ENCODE measurements around the gene MS4A1. TPM values are rescaled to one million over a fixed set of nuclear protein-coding genes. Genes with fewer than 3 reads are reported as not detected.
A peak's percentile ranks its signal among the peaks of the same experiment; 100 is the strongest.

The MS4A1 gene
- total and polyA plus RNA-seq, 9 donors: 0.10 to 1.6 (median 0.27) TPM

DNA sequence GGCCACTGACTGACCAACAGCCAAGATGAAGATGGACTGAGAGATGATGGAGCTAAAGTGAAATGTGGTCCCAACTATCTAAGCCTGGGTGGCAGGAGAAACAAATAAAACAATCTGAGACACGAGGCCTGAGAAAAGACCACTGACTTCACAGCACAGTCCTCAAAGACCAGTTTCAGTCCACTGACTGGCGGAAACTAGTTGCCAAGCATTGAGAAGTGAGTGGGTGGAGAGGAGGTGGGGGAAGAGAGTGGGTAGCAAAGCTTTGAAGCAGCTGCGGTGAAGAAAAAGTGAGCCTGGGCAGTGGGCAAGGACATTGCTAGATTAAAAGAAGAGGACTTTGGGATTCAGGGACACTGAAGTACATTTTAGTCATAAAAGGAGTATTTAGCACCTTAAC lies 1.9 kb downstream of the MS4A1 start:
- no peak overlapping the region for H3K27ac ChIP-seq (ENCODE audit: low read length)
- no peaks in the 10 kb centered on the region for H3K36me3 ChIP-seq (ENCODE audit: control insufficient read depth, insufficient read depth, low read length)
- H3K9me3 ChIP-seq (replicated peaks; ENCODE audit: control insufficient read depth, low read depth, low read length): peaks cover 2% of the 10 kb centered on the region
- no peak for DNase-seq
- no peaks in the 10 kb centered on the region for H3K4me1 ChIP-seq (ENCODE audit: control insufficient read depth, insufficient read depth, low read length)
- no peaks in the 10 kb centered on the region for H3K27me3 ChIP-seq (ENCODE audit: control insufficient read depth, insufficient read depth, low read length)
- no peak overlapping the region for H3K4me3 ChIP-seq (ENCODE audit: low read length)
- 100% methylated on average over 1 of the region's 3 CpGs for WGBS (ENCODE audit: insufficient coverage)

DNA sequence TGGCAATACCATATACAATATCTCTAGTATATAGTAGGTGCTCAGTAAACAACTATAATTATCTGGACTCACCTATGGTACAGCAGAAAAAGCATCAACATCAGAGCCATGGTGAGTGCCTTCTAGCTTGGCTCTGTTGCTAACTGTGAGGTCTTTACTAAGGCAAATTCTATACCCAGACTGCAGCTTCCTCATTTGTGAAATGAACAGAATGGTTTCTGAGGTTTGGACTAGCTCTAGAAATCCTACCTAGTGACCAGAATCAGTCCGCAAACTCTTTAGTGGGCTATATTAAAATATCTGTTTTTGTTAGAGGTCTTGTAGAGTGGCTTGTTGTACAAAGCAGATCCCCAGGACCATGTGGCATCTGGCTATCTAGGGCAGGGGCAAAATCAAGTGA lies 3.7 kb downstream of the MS4A1 start:
- H3K36me3 ChIP-seq (ENCODE audit: control insufficient read depth, insufficient read depth, low read length): no peaks in the 10 kb centered on the region
- no peak overlapping the region for H3K27ac ChIP-seq (ENCODE audit: low read length)
- no peak overlapping the region for H3K4me3 ChIP-seq (ENCODE audit: low read length)
- H3K9me3 ChIP-seq (replicated peaks; ENCODE audit: control insufficient read depth, low read depth, low read length): peaks cover 2% of the 10 kb centered on the region
- H3K27me3 ChIP-seq (ENCODE audit: control insufficient read depth, insufficient read depth, low read length): no peaks in the 10 kb centered on the region
- no CpG with 5 or more reads among the region's 1 CpG for WGBS (ENCODE audit: insufficient coverage)
- DNase-seq: no peak
- no peaks in the 10 kb centered on the region for H3K4me1 ChIP-seq (ENCODE audit: control insufficient read depth, insufficient read depth, low read length)

DNA sequence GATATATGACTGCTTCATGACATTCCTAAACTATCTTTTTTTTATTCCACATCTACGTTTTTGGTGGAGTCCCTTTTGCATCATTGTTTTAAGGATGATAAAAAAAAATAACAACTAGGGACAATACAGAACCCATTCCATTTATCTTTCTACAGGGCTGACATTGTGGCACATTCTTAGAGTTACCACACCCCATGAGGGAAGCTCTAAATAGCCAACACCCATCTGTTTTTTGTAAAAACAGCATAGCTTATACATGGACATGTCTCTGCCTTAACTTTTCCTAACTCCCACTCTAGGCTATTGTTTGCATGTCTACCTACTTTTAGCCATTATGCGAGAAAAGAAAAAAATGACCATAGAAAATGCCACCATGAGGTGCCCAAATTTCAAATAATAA lies 13.2 kb downstream of the MS4A1 start:
- no peak overlapping the region for H3K4me3 ChIP-seq (ENCODE audit: low read length)
- no peaks in the 10 kb centered on the region for H3K9me3 ChIP-seq (replicated peaks; ENCODE audit: control insufficient read depth, low read depth, low read length)
- no CpG with 5 or more reads among the region's 2 CpGs for WGBS (ENCODE audit: insufficient coverage)
- no peaks in the 10 kb centered on the region for H3K4me1 ChIP-seq (ENCODE audit: control insufficient read depth, insufficient read depth, low read length)
- no peak overlapping the region for H3K27ac ChIP-seq (ENCODE audit: low read length)
- H3K36me3 ChIP-seq (ENCODE audit: control insufficient read depth, insufficient read depth, low read length): no peaks in the 10 kb centered on the region
- no peaks in the 10 kb centered on the region for H3K27me3 ChIP-seq (ENCODE audit: control insufficient read depth, insufficient read depth, low read length)
- no peak for DNase-seq

DNA sequence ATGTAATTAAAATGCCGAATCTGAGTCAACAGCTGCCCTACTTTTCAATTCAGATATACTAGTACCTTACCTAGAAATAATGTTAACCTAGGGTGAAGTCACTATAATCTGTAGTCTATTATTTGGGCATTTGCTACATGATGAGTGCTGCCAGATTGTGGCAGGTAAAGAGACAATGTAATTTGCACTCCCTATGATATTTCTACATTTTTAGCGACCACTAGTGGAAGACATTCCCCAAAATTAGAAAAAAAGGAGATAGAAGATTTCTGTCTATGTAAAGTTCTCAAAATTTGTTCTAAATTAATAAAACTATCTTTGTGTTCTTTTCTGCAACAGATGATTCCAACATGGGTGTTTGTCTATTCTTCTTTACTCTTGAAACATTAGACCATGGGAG lies 14.1 kb downstream of the MS4A1 start:
- no CpG with 5 or more reads among the region's 2 CpGs for WGBS (ENCODE audit: insufficient coverage)
- Histone ChIP-seq H3K4me3 (ENCODE audit: low read length) (no peak overlapping the region), H3K4me1 (ENCODE audit: control insufficient read depth, insufficient read depth, low read length) (no peaks in the 10 kb centered on the region)

DNA sequence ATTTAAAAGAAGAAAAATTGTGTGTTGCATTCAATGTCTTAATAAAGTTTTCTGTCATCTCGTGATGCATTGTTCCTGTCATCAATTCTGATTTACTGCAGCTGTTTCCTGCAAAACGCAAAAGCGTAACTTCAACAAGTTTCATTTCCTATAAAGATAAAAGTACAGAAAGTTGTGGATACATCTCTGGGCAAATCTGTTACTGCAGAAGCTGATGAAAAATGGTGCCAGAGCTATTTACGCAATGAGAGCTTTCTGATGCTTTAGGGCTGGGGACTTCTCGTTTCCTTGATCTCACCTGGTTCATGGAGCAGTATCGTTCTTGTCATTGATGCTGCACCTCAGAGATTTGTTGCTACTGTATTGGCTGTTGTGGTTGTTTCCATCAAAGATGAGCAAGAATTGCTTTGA lies 21.4 kb downstream of the MS4A1 start:
- H3K9me3 ChIP-seq (replicated peaks; ENCODE audit: control insufficient read depth, low read depth, low read length): no peaks in the 10 kb centered on the region
- DNase-seq: peak; percentile 68
- H3K36me3 ChIP-seq (ENCODE audit: control insufficient read depth, insufficient read depth, low read length): no peaks in the 10 kb centered on the region
- WGBS (ENCODE audit: insufficient coverage): 79% methylated on average over 2 of the region's 6 CpGs
- H3K27ac ChIP-seq (ENCODE audit: low read length): no peak overlapping the region
- H3K27me3 ChIP-seq (ENCODE audit: control insufficient read depth, insufficient read depth, low read length): no peaks in the 10 kb centered on the region
- no peaks in the 10 kb centered on the region for H3K4me1 ChIP-seq (ENCODE audit: control insufficient read depth, insufficient read depth, low read length)
- no peak overlapping the region for H3K4me3 ChIP-seq (ENCODE audit: low read length)

More for the DNA sequence above, 14.1 kb downstream of the MS4A1 start:
- no peaks in the 10 kb centered on the region for H3K27me3 ChIP-seq (ENCODE audit: control insufficient read depth, insufficient read depth, low read length)
- DNase-seq: no peak
- H3K36me3 ChIP-seq (ENCODE audit: control insufficient read depth, insufficient read depth, low read length): no peaks in the 10 kb centered on the region
- H3K9me3 ChIP-seq (replicated peaks; ENCODE audit: control insufficient read depth, low read depth, low read length): no peaks in the 10 kb centered on the region
- H3K27ac ChIP-seq (ENCODE audit: low read length): no peak overlapping the region

DNA sequence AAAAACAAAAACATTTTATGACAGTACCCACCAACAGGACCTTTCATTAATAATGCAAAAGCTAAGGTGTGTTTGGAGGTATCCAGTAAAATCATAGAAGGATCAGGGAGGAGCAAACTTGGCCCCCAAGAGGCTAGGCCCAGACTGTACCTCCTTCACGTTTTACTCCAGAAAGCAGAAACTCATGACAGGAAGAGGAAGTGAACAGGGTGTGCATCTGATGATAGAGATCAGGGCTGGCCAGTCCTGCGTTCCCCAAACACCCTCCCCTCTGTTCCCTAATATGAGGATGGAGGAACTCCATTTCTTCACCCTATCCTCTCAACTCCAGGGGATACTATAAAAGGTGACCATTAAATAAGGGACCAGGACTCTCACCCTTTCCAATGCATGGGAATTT lies 26.7 kb downstream of the MS4A1 start:
- Histone ChIP-seq H3K36me3 (ENCODE audit: control insufficient read depth, insufficient read depth, low read length) (no peaks in the 10 kb centered on the region), H3K9me3 (replicated peaks; ENCODE audit: control insufficient read depth, low read depth, low read length) (no peaks in the 10 kb centered on the region), H3K4me1 (ENCODE audit: control insufficient read depth, insufficient read depth, low read length) (no peaks in the 10 kb centered on the region), H3K4me3 (ENCODE audit: low read length) (no peak overlapping the region), H3K27ac (ENCODE audit: low read length) (no peak overlapping the region), H3K27me3 (ENCODE audit: control insufficient read depth, insufficient read depth, low read length) (no peaks in the 10 kb centered on the region)
- peak; percentile 22 for DNase-seq
- WGBS (ENCODE audit: insufficient coverage): no CpG with 5 or more reads among the region's 2 CpGs

DNA sequence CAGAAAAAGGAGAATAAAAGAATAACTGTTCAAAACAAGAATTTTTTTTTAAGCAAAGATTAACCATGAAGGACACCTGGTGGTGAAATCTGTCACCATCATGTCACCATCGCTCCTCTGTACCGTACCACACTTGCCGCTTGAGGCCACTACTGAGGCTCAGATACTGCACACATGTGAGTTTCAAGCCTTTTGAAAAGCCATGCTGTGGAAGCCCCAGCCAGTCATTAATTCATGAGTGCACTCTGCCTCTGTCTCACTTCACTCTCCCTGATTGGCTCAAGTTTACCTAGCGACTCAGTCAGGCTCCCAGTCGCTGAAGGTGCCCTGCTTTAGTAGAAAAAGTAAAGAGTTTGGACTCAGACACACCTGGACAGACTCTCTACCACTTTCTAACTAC lies 30.3 kb downstream of the MS4A1 start:
- Histone ChIP-seq H3K9me3 (replicated peaks; ENCODE audit: control insufficient read depth, low read depth, low read length) (no peaks in the 10 kb centered on the region), H3K36me3 (ENCODE audit: control insufficient read depth, insufficient read depth, low read length) (no peaks in the 10 kb centered on the region), H3K27me3 (ENCODE audit: control insufficient read depth, insufficient read depth, low read length) (no peaks in the 10 kb centered on the region), H3K4me3 (ENCODE audit: low read length) (no peak overlapping the region), H3K4me1 (ENCODE audit: control insufficient read depth, insufficient read depth, low read length) (no peaks in the 10 kb centered on the region), H3K27ac (ENCODE audit: low read length) (no peak overlapping the region)
- DNase-seq: peak; percentile 8
- WGBS (ENCODE audit: insufficient coverage): 76% methylated on average over 3 of the region's 5 CpGs

DNA sequence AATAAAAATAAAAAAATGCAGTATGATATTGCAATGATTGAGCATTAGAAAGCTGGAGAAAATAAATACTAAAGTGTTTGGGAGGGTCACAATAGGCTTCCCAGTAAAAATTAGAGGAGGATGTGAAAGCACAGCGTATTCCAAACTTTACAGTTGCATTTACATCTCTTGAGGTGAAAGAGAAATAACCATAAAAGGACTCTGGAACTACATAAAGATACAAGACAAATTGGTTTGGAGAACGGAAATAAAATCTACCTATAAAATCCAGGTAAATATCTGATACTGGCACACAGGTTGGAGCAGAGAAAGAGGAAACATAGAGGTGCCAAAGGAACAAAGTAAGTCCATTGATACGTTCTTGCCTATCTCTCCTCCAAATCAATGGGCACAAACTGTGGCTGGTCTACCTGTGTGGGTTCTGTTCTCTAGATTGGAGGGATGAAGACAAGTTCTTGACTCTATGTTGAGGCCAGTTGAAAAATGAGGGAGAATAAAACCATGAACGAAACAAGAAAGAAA lies 36.9 kb downstream of the MS4A1 start, which contains the start of gene MS4A12:
TSS of gene MS4A12 (plus strand) at position 291 of the 522 bp plus-strand sequence. CDS start 4,541 bp downstream, outside the sequence.
- DNase-seq: no peak
- no peak within 1 kb of the TSS for H3K27ac ChIP-seq (ENCODE audit: low read length)
- 83% methylated on average over 1 of the region's 4 CpGs for WGBS (ENCODE audit: insufficient coverage)
- no peak within 1 kb of the TSS for H3K4me3 ChIP-seq (ENCODE audit: low read length)
- H3K9me3 ChIP-seq (replicated peaks; ENCODE audit: control insufficient read depth, low read depth, low read length): no peaks in the 10 kb centered on the region
- H3K36me3 ChIP-seq (ENCODE audit: control insufficient read depth, insufficient read depth, low read length): no peaks in the 10 kb centered on the region
- no peaks in the 10 kb centered on the region for H3K27me3 ChIP-seq (ENCODE audit: control insufficient read depth, insufficient read depth, low read length)
- H3K4me1 ChIP-seq (ENCODE audit: control insufficient read depth, insufficient read depth, low read length): no peaks in the 10 kb centered on the region

DNA sequence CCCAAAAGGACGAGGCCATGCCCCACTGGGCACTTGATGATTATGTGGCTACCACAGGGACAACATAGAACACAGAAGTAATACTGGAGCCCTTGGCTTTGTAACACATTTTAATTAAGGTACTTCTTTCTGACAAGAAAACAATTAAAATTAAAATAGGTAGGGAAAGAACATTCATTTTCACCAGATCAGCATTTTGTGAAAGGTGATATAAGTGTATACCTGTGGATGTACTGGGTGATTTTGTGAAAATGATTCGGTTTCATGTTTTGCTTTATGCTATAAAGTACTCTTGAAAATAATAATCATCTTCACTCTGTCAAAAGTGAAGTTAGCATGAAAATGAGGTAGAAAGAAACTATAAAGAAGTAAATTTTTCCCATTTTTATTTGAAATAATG lies 37.8 kb downstream of the MS4A1 start:
- no peak for DNase-seq
- Histone ChIP-seq H3K9me3 (replicated peaks; ENCODE audit: control insufficient read depth, low read depth, low read length) (no peaks in the 10 kb centered on the region), H3K4me1 (ENCODE audit: control insufficient read depth, insufficient read depth, low read length) (no peaks in the 10 kb centered on the region), H3K27ac (ENCODE audit: low read length) (no peak overlapping the region), H3K36me3 (ENCODE audit: control insufficient read depth, insufficient read depth, low read length) (no peaks in the 10 kb centered on the region), H3K4me3 (ENCODE audit: low read length) (no peak overlapping the region), H3K27me3 (ENCODE audit: control insufficient read depth, insufficient read depth, low read length) (no peaks in the 10 kb centered on the region)
- no CpG with 5 or more reads among the region's 2 CpGs for WGBS (ENCODE audit: insufficient coverage)

DNA sequence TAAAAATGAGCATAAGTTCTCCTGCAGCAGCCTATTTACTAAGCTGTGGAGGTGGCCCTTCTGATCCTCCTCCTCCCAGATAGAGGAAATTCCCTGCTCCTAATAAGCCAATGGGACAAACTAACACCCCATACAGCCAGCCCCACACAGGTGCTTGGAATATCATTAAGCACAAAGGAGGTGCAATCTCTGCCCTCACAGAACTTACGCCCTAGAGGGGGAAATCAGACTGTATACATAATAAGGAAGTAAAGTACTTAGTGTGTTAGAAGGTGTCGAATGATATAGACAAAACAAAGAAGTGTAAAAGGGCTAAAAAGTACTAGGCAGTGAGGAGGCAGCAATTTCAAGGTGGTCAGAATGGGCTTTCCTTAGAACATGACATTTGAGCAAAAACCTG lies 42.8 kb downstream of the MS4A1 start:
- no peak overlapping the region for H3K27ac ChIP-seq (ENCODE audit: low read length)
- H3K4me1 ChIP-seq (ENCODE audit: control insufficient read depth, insufficient read depth, low read length): no peaks in the 10 kb centered on the region
- H3K9me3 ChIP-seq (replicated peaks; ENCODE audit: control insufficient read depth, low read depth, low read length): no peaks in the 10 kb centered on the region
- H3K4me3 ChIP-seq (ENCODE audit: low read length): no peak overlapping the region
- H3K36me3 ChIP-seq (ENCODE audit: control insufficient read depth, insufficient read depth, low read length): no peaks in the 10 kb centered on the region
- WGBS (ENCODE audit: insufficient coverage): 52% methylated on average over 2 of the region's 2 CpGs
- no peaks in the 10 kb centered on the region for H3K27me3 ChIP-seq (ENCODE audit: control insufficient read depth, insufficient read depth, low read length)
- no peak for DNase-seq

DNA sequence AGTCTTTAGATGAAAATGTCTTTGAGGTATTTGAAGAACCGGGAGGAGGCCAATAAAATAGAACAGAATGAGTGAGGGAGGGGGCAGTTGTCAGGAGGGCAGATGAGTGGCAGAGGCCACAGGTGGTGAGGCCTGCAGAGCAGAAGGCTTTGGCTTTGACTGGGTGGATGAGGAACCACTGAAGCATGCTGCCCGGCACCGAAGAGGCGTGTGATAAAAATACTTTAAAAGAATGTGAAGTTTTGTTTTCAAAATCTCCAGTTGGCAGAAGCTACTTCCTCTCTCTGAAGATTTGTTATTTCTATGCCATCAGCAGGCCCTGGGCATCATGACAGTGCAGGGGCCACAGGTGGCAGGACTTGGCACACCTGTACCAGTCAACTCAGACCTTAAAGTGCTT lies 43.2 kb downstream of the MS4A1 start:
- DNase-seq: peak; percentile 41
- no peaks in the 10 kb centered on the region for H3K36me3 ChIP-seq (ENCODE audit: control insufficient read depth, insufficient read depth, low read length)
- no peaks in the 10 kb centered on the region for H3K9me3 ChIP-seq (replicated peaks; ENCODE audit: control insufficient read depth, low read depth, low read length)
- no peaks in the 10 kb centered on the region for H3K4me1 ChIP-seq (ENCODE audit: control insufficient read depth, insufficient read depth, low read length)
- WGBS (ENCODE audit: insufficient coverage): 73% methylated on average over 4 of the region's 4 CpGs
- no peak overlapping the region for H3K4me3 ChIP-seq (ENCODE audit: low read length)
- no peak overlapping the region for H3K27ac ChIP-seq (ENCODE audit: low read length)
- no peaks in the 10 kb centered on the region for H3K27me3 ChIP-seq (ENCODE audit: control insufficient read depth, insufficient read depth, low read length)

All from muscle of leg (tissue), 11 donors.